H1 (cell line): ENCODE data around the gene SIRT6. TPM values are rescaled to one million over a fixed set of nuclear protein-coding genes. Genes with fewer than 3 reads are reported as not detected.

ENCODE experiments used
- CTCF ChIA-PET: fragments of 300-600 bp; sonication (Branson Sonifier 250); formaldehyde crosslinking; loops from one replicate; lab custom pipeline; 2021; ENCODE audit not compliant: partially characterized antibody; lab: Charles Lee
- POLR2A ChIA-PET: fragments of 300-600 bp; sonication (Branson Sonifier 250); formaldehyde crosslinking; loops from one replicate; lab custom pipeline; 2021; ENCODE audit warnings: inconsistent platforms; ENCODE audit not compliant: partially characterized antibody; lab: Charles Lee
- DNase-seq, 2 experiments: peaks; one replicate each; pipeline versions ENCODE4 v3.0.0 to v3.0.0-alpha.2; 2010 to 2022; ENCODE audit warnings: low spot score in 2 of 2, low read depth in 1 of 2, mixed read lengths in 1 of 2
- FAIRE-seq: peaks from 2 replicates; lab custom pipeline; 2011; peaks lifted over from hg19 to GRCh38; lab: Jason Lieb, UNC
- H2AFZ ChIP-seq: 2 replicates; pipeline ENCODE4 v1.8.1; 2012; ENCODE audit warnings: low read length, inconsistent platforms
- H2AK5ac ChIP-seq: 2 replicates; pipeline ENCODE4 v1.6.1; 2013; ENCODE audit warnings: low read depth, low read length
- H2BK120ac ChIP-seq: replicated peaks from 2 replicates; pipeline ENCODE3; 2013; ENCODE audit warnings: low read depth, low read length, inconsistent platforms
- H2BK12ac ChIP-seq: 2 replicates; pipeline ENCODE4 v1.6.1; 2013; ENCODE audit warnings: low read depth, low read length
- H2BK15ac ChIP-seq: 2 replicates; pipeline ENCODE4 v1.6.1; 2013; ENCODE audit warnings: low read length
- H2BK20ac ChIP-seq: 2 replicates; pipeline ENCODE4 v1.6.1; 2013; ENCODE audit warnings: low read length
- H2BK5ac ChIP-seq: 2 replicates; pipeline ENCODE4 v1.6.1; 2013; ENCODE audit warnings: low read depth, low read length
- H3K14ac ChIP-seq: 2 replicates; pipeline ENCODE4 v1.6.1; 2013; ENCODE audit warnings: inconsistent platforms; ENCODE audit not compliant: insufficient read length
- H3K18ac ChIP-seq: 2 replicates; pipeline ENCODE4 v1.6.1; 2013; ENCODE audit warnings: low read length; ENCODE audit errors: extremely low read depth
- H3K23ac ChIP-seq: 2 replicates; pipeline ENCODE4 v1.6.1; 2013; ENCODE audit warnings: inconsistent platforms; ENCODE audit not compliant: insufficient read length
- H3K23me2 ChIP-seq: 2 replicates; pipeline ENCODE4 v1.6.1; 2013; ENCODE audit warnings: low read depth, low read length
- H3K27ac ChIP-seq: 2 replicates; pipeline ENCODE4 v1.6.1; 2011; ENCODE audit warnings: low read depth, low read length, inconsistent platforms
- H3K27me3 ChIP-seq, 4 experiments: replicated peaks in 1 of 4; 1 replicate in 1 of 4; 2 replicates in 3 of 4; pipeline versions ENCODE4 v1.6.1 to v1.8.1; 2011 to 2013; ENCODE audit warnings: low read length in 3 of 4, mild to moderate bottlenecking in 3 of 4, inconsistent platforms in 2 of 4, mixed read lengths in 2 of 4, moderate library complexity in 1 of 4; ENCODE audit not compliant: control insufficient read depth in 3 of 4, insufficient read depth in 3 of 4; ENCODE audit errors: extremely low read depth in 1 of 4
- H3K36me3 ChIP-seq, 4 experiments: 2 replicates each; pipeline versions ENCODE4 v1.6.1 to v1.8.1; 2011 to 2013; ENCODE audit warnings: mild to moderate bottlenecking in 4 of 4, low read length in 3 of 4, moderate library complexity in 2 of 4, control low read depth in 1 of 4, inconsistent platforms in 1 of 4; ENCODE audit not compliant: insufficient read depth in 4 of 4, control insufficient read depth in 2 of 4
- H3K4ac ChIP-seq: replicated peaks from 2 replicates; pipeline ENCODE3; 2013; ENCODE audit warnings: low read length, low read depth, mixed read lengths, inconsistent platforms; ENCODE audit not compliant: insufficient read length
- H3K4me1 ChIP-seq, 4 experiments: replicated peaks in 1 of 4; 1 replicate in 1 of 4; 2 replicates in 3 of 4; pipeline versions ENCODE4 v1.6.1 to v1.8.1; 2011 to 2013; ENCODE audit warnings: low read length in 3 of 4, inconsistent platforms in 2 of 4, mixed read lengths in 1 of 4; ENCODE audit not compliant: insufficient read depth in 4 of 4, control insufficient read depth in 3 of 4
- H3K4me2 ChIP-seq, 2 experiments: 2 replicates each; pipeline versions ENCODE4 v1.6.1 to v1.8.1; 2011 to 2013; ENCODE audit warnings: low read depth in 2 of 2, low read length in 2 of 2, control low read depth in 1 of 2, inconsistent platforms in 1 of 2, mild to moderate bottlenecking in 1 of 2; ENCODE audit not compliant: insufficient read depth in 1 of 2
- H3K4me3 ChIP-seq, 4 experiments: fragments of 200-600, 300-600 bp in 1 of 4; sonication (generic), shearing (Covaris generic), sonication (Bioruptor Twin) in 1 of 4; 2 replicates each; pipeline versions ENCODE4 v1.5.1 to v1.8.1; 2011 to 2016; ENCODE audit warnings: low read length in 4 of 4, low read depth in 3 of 4, control low read depth in 2 of 4, inconsistent platforms in 2 of 4, mild to moderate bottlenecking in 2 of 4, mixed read lengths in 1 of 4, moderate library complexity in 1 of 4; ENCODE audit not compliant: insufficient read depth in 2 of 4; ENCODE audit errors: extremely low read depth in 1 of 4
- H3K56ac ChIP-seq: replicated peaks from 2 replicates; pipeline ENCODE3; 2013; ENCODE audit warnings: low read depth, mild to moderate bottlenecking, mixed read lengths, low read length, inconsistent platforms; ENCODE audit not compliant: insufficient read length
- H3K79me1 ChIP-seq: 2 replicates; pipeline ENCODE4 v1.6.1; 2013; ENCODE audit warnings: low read depth, low read length, control low read depth
- H3K79me2 ChIP-seq, 2 experiments: 2 replicates each; pipeline versions ENCODE4 v1.6.1 to v1.8.1; 2012 to 2013; ENCODE audit warnings: low read length in 2 of 2, mild to moderate bottlenecking in 2 of 2, inconsistent platforms in 1 of 2; ENCODE audit not compliant: insufficient read depth in 2 of 2, control insufficient read depth in 1 of 2
- H3K9ac ChIP-seq, 4 experiments: replicated peaks in 1 of 4; 1 replicate in 1 of 4; 2 replicates in 3 of 4; pipeline versions ENCODE4 v1.6.1 to v1.8.1; 2011 to 2013; ENCODE audit warnings: low read depth in 3 of 4, low read length in 3 of 4, control low read depth in 2 of 4, mild to moderate bottlenecking in 2 of 4, moderate library complexity in 2 of 4, inconsistent platforms in 1 of 4; ENCODE audit errors: extremely low read depth in 1 of 4
- H3K9me3 ChIP-seq, 2 experiments: 2 replicates each; pipeline versions ENCODE4 v1.6.1 to v1.8.1; 2012 to 2013; ENCODE audit warnings: mild to moderate bottlenecking in 2 of 2, moderate library complexity in 2 of 2, control low read depth in 1 of 2, inconsistent platforms in 1 of 2, low read depth in 1 of 2, low read length in 1 of 2, mixed read lengths in 1 of 2; ENCODE audit not compliant: insufficient read depth in 2 of 2
- H4K20me1 ChIP-seq, 2 experiments: replicated peaks in 1 of 2; 2 replicates each; pipeline versions ENCODE3 to v1.8.1; 2011 to 2013; ENCODE audit warnings: inconsistent platforms in 2 of 2, low read length in 2 of 2, mild to moderate bottlenecking in 1 of 2; ENCODE audit not compliant: insufficient read depth in 2 of 2, control insufficient read depth in 1 of 2
- H4K5ac ChIP-seq: 2 replicates; pipeline ENCODE4 v1.6.1; 2013; ENCODE audit warnings: low read length, low read depth, mixed read lengths, inconsistent platforms; ENCODE audit not compliant: insufficient read length
- H4K8ac ChIP-seq: 2 replicates; pipeline ENCODE4 v1.8.0; 2013; ENCODE audit warnings: mild to moderate bottlenecking, moderate library complexity, low read length, inconsistent platforms; ENCODE audit not compliant: insufficient read depth; ENCODE audit errors: extremely low read depth
- H4K91ac ChIP-seq: replicated peaks from 2 replicates; pipeline ENCODE3; 2013; ENCODE audit warnings: low read length, mixed read lengths, inconsistent platforms; ENCODE audit not compliant: insufficient read length
- ASH2L ChIP-seq: fragments of 200-600, 300-600 bp; sonication (generic); IDR thresholded peaks from one replicate; pipeline ENCODE4 v1.7.1; 2017; ENCODE audit warnings: low read length
- TEAD4 ChIP-seq: IDR thresholded peaks from 2 replicates; pipeline ENCODE4 v1.6.1; 2012; ENCODE audit warnings: low read depth, low read length, inconsistent platforms, mixed read lengths
- ZNF274 ChIP-seq: IDR thresholded peaks from 2 replicates; pipeline ENCODE4 v1.7.0; 2012; ENCODE audit warnings: low read length, borderline replicate concordance; ENCODE audit errors: extremely low read depth
- WGBS, 2 experiments: shearing (Covaris generic) in 1 of 2; methylation state at CpG; one replicate each; pipeline versions ENCODE4 v1.1.6 to v1.1.7; 2013 to 2015; ENCODE audit warnings: low lambda C conversion rate in 2 of 2, mixed read lengths in 2 of 2, inconsistent platforms in 1 of 2, low coverage in 1 of 2, missing lambda C conversion rate in 1 of 2; ENCODE audit not compliant: insufficient replicate concordance in 2 of 2, insufficient coverage in 1 of 2, insufficient read length in 1 of 2; ENCODE audit errors: extremely low coverage in 1 of 2, missing lambda C conversion rate in 1 of 2; 5-methylcytosine and 5-hydroxymethylcytosine counted together
- polyA plus RNA-seq, 7 experiments: library from polyadenylated mRNA; depleted of rRNA in 3 of 7; stranded (reverse) in 5 of 7; unstranded in 2 of 7; fragments of >200 nt in 5 of 7; fragments of 200-250 nt in 2 of 7; gene quantifications; 1 replicate in 5 of 7; 2 replicates in 1 of 7; 4 replicates in 1 of 7; pipeline versions ENCODE4 v1.2.1 to v1.2.3, GENCODE V29; 2011 to 2013; ENCODE audit warnings: missing spikeins in 2 of 7, mixed read lengths in 2 of 7
- total RNA-seq: library from RNA; stranded (reverse); fragmentation: NEBNext Ultra II Directional; extraction: Animal tissue kit (Norgen Biotek cat#: 25700); gene quantifications from 2 replicates; pipeline ENCODE4 v1.2.1, GENCODE V29; 2021
- TF ChIP-seq, protein P1 (sequence below): IDR thresholded peaks from 2 replicates; pipeline ENCODE4 v1.6.1; 2011; ENCODE audit warnings: low read length, improper control_type of control experiment

The SIRT6 gene
- total and polyA plus RNA-seq, 2 of the 8 experiments (the other 6 are each of a cell fraction or from before 2014, with no cell fraction given): 25.2 to 27.0 TPM

DNA sequence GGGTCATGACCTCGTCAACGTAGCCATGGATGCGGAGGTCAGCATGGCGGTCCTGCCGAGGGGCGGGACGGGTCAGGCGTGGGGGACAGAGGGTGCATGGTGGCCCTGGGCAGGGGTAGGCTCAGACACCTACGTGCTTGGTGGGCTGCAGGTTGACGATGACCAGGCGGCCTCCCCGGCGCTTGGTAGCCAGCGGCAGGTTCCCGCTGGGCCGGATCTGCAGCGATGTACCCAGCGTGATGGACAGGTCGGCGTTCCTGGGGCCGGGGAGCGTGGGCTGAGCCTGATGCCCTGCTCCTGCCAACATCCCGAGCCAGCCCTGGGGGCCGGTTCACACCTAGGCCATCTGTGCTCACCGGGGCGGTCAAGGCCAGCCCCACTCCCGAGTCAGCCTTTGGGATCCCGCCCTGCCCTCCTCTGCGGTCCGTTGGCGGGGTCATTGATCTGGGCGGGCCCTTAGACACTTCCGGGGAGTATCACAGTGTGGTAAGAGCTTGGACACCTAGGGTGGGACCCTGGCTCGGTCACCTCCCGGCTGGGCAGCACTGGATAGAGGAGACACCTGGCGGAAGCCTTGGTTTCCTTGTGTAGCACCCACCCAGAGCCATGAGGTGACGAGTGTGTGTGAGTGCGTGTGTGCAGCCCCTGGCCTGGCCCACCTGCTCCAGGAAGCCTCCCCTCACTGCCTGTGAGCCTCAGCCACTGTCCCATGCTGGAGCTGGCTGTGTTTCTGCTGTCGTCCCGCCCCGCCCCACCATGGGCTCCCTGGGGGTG lies 7.3 kb downstream of the SIRT6 start:
- Histone ChIP-seq H4K91ac (no peak overlapping the region), H3K27ac (no peak overlapping the region), H3K56ac (no peak overlapping the region), H3K9me3 (no peaks in the 10 kb centered on the region), H3K27me3 (peaks cover 0 to 19% (median 5%) of the 10 kb centered on the region in 4 experiments; a peak in 5 of 7 replicates), H3K4me3 (no peak overlapping the region), H3K4me2 (no peak overlapping the region), H2AK5ac (no peak overlapping the region), H3K18ac (no peak overlapping the region), H2BK120ac (no peak overlapping the region), H3K4me1 (peaks cover 0 to 2% (median 0%) of the 10 kb centered on the region in 4 experiments; a peak in 1 of 7 replicates), H3K14ac (no peak overlapping the region), H2BK20ac (no peak overlapping the region), H4K5ac (no peak overlapping the region), H2BK5ac (no peak overlapping the region), H3K36me3 (no peaks in the 10 kb centered on the region; a peak in 1 of 8 replicates), H4K20me1 (peaks cover 2 to 5% of the 10 kb centered on the region in 2 experiments), H3K4ac (no peak overlapping the region), H3K23ac (no peak overlapping the region), H2AFZ (no peak overlapping the region), H3K9ac (no peak overlapping the region), H2BK15ac (no peak overlapping the region), H3K79me2 (no peaks in the 10 kb centered on the region), H4K8ac (no peak overlapping the region), H2BK12ac (no peak overlapping the region), H3K79me1 (no peaks in the 10 kb centered on the region; the same call in 1 of the 2 replicates), H3K23me2 (peaks cover 1% of the 10 kb centered on the region; the same call in 1 of the 2 replicates)
- CTCF ChIA-PET: interaction anchor here (0.9 to 1.7 kb wide), 4 partner anchors 26 to 34 kb away, joined by 3 to 5 read pairs (median 3); no protein-coding TSS in a partner anchor
- no peak for FAIRE-seq
- DNase-seq: no peak
- 89% methylated on average over 35 of the region's 41 CpGs; no CpG with 5 or more reads in 1 of the 2 experiments for WGBS, 2 experiments
- POLR2A ChIA-PET: no interaction called here
- TF ChIP-seq TEAD4: no peak
- TF ChIP-seq, protein P1, sequence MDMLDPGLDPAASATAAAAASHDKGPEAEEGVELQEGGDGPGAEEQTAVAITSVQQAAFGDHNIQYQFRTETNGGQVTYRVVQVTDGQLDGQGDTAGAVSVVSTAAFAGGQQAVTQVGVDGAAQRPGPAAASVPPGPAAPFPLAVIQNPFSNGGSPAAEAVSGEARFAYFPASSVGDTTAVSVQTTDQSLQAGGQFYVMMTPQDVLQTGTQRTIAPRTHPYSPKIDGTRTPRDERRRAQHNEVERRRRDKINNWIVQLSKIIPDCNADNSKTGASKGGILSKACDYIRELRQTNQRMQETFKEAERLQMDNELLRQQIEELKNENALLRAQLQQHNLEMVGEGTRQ: no peak
- no peak for TF ChIP-seq ASH2L
- no peak for TF ChIP-seq ZNF274
